Stimulated activated CD8-positive, alpha-beta memory T cell treated with anti-CD3 and anti-CD28 coated beads, Interleukin-4, amount 100 ng/mL, for 1 hour (primary cell): ENCODE measurements around the gene RNF123.

Source experiments
- DNase-seq, 2 donors: peaks; one replicate each; pipeline ENCODE4 v3.0.0-alpha.2; 2020; ENCODE audit warnings: low read depth in 2 of 2, low spot score in 1 of 2

The RNF123 gene

DNA sequence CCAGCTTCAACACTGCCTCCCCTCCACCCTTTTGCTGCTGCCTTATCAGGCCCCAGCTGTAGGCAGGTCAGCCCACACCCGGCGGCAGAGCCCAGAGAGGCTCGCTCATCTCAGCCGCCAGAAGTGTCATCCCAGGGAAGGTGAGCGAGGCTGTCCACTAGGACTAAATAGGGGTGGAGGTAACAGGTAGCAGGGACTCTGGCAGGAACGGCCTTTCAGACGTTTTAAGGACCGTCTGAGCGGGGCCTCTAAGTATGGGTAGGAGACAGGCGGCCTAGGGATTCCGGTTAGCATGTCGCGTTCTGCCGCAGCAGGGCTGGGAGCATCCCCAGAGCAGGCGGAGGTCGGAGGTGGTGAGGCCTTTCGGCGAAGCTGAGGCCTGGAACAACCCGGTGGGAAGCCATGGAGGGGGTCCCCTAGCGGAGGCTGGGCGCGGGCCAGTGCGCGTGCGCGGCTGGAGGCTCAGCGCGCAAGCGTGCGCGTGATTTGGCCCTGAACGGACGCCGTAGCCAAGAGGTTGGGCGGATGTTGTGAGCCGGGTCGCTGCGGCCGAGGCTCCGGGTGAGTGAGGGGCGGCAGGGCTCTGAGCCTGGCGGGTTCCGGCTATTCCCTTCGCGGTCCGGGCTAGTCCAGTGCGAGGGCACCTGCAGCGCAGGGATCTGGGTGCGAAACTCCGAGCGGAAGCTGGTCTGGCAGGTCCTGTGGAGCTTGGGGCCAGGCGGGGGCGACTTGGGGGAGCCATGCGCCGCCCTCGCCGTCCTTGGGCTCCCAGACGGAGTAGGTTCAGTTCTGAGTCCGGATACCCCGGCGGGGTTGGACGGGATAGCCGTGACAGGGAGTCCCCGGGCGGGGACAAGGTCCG lies at the start of gene RNF123, which contains the start of gene MST1:
TSS of gene RNF123 (plus strand) at position 512 of the 862 bp plus-strand sequence. CDS start 1,609 bp downstream, outside the sequence.
TSS of gene MST1 (minus strand) at position 429 of the 862 bp plus-strand sequence. CDS start 783 bp downstream, outside the sequence.
- peak; percentile 80 to 85 for DNase-seq

DNA sequence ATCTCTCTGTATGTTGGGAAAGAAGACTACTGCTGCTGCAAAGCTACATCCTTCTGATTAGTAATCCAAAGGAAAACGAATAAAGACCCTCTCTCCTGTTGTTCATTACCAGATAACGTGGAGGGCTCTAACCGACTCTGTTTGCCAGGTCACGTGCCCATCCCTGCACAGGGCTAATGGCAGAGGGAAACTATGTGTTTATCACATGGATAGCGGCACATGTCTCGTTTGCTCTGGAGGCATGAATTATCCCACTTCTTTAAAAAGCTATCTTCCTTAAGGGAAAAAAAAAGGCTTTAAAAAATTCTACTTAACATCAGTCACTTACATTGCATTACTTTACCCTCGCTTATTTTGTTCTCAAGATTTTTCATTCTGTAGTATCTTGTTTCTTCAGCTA lies 48.1 kb upstream of the RNF123 start:
- DNase-seq = no peak

DNA sequence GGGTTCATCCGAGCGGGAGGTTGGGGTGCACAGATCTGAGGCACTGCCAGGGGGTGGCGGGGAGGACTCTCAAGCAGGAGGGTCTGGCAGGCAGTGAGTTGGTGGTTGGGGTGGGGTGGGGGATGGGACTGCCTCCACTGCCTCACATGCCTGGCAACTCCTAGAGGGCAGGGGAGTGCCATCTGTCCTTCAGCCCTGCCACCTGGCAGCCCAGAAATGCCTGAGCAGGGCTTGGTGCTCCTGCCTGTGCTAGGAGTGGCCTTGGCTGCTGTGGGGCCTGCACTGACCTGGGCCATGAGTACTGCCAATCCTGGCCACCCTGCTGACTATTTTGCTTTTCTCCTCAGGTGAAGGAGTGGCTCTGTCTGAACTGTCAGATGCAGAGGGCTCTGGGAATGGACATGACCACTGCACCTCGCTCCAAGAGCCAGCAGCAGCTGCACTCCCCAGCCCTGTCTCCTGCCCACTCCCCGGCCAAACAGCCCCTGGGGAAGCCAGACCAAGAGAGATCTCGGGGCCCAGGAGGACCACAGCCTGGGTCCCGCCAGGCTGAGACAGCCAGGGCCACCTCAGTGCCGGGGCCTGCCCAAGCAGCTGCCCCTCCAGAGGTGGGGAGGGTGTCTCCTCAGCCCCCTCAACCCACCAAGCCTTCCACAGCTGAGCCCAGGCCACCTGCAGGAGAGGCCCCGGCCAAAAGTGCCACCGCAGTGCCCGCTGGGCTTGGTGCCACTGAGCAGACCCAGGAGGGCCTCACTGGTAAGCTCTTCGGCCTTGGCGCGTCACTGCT lies 47.2 kb upstream of the RNF123 start:
- DNase-seq = no peak

DNA sequence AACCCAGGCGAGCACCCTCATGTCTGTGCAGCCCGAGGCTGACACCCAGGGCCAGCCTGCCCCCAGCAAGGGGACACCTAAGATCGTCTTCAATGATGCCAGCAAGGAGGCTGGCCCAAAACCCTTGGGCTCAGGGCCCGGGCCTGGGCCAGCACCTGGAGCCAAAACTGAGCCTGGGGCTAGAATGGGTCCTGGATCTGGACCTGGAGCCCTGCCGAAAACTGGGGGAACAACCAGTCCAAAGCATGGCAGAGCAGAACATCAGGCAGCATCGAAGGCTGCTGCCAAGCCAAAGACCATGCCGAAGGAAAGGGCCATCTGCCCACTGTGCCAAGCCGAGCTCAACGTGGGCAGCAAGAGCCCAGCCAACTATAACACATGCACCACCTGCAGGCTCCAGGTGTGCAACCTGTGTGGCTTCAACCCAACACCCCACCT lies 46.6 kb upstream of the RNF123 start:
- no peak for DNase-seq

DNA sequence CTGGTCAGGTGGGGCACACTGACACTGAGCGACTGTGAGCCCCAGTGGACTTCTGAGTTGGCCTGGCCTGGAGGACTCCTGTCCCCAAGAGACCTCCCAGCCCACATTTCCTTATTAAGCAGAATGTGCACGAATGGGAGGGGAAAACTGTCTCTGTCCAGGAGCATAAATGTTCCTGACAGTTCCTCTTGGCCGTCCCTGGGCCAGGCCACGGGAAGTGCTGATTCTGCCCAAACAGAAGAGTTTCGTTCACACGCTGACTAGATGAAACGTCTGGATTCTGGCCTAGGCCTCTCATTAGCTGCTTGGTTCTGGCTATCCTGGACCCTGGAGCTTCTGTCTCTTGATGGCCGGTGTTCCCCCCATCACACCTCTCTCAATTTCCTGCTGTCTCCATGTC lies 44.7 kb upstream of the RNF123 start:
- DNase-seq = no peak

DNA sequence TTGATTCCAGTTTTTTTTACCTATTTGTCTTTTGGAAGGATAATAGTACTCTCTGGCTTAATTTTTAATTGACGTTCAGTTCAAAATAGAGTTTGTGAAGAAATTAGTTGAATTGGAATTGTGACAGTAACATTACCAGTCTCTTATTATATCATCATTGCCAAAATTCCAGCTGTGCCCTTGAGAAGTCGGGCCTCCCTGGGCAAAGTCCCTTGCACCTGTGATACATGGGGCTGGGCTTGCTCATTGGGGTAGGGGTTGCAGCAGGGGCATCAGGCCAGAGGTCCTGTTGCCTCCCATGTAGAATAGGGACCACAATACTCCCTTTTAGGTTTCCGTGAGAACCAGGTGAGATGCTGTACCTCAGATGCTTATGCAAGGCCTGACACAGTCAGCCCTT lies 43.1 kb upstream of the RNF123 start:
- no peak for DNase-seq

DNA sequence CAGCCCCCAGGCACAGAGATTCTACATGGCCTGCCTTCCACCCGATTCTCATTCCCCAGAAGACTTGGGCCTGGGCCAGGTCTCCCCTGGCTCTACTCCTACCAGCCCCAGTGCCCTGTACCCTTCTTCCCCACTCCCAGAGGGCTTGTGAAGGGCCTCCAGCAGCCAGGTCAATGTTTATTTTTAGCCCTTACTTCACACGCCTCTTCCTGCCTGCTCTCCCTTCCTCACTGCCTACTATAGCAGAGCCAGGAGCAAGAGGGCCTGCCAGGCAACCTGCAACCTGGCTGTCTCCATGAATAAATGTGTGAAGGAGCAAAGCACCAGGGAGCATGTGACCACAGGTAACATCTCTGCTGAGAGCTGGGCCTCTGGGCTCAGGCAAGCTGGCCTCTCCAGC lies 41.6 kb upstream of the RNF123 start:
- no peak for DNase-seq

DNA sequence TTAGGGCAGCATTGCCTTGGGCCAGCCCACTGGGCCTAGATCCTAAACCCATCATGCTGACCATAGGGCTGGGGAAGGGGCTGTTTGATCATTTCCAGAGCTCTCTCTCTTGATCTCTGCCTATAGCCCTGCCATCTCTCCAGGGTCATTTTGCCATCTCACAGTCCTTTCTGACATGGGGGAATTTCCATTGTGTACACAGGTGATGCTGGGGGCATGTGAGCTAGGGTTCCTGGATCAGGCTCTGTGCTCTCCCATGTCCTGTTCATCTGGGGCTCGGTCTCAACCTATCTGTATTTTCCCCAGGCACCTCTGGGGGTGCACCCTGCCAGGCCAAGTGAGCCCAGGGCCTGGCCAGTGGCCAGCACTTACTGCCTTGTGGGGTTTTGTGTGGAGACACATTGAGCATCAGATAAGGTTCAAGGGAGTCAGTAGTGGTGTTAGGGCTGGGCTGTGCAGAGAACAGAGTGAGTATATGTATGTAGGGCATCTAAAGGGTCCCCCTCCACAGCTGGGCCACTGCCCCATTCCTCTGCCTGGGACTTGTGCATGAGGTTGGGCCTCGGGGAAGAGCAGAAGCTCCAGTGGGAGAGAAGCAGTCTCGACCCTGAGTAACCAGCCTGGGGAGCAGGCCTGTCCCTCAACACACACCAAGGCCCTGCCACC lies 40.9 kb upstream of the RNF123 start:
- DNase-seq = no peak

DNA sequence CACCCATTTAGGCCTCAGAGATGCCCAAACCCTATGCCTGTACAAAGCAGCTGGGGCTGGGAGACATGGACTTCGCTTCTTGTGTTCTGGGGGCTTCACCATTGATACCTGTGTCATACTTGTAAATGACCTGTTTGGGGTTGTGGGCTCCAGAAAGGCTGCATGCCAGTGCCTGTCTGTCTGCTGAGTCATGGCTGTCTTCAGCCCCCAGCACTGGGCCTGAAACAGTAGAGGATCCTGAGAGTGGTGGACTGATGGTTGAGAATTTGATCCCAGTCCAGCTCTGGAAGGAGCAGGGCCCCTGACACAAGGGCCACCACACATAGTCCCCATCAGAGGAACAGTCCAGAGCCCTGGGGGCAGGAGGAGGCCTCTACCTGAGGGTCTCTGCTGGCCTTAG lies 39.8 kb upstream of the RNF123 start:
- no peak for DNase-seq

DNA sequence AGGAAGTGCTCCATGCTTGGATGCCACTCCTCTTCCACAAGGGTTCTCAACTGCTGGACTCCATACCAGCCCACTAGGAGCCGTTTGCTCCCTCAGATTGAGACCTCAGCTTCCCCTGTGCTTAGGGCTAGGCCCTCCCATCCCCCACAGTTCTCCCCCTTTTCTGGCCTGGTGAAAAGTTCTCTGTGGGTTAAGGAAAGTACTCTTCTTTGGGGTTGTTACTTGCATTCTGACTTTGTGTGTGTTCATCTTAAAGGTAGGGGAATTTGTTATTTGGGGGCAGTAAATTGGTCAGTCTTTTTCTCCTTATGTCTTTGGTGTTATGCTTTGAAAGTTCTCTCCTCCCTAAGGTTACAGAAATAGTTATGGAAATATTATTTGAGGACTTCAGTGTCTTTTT lies 39.2 kb upstream of the RNF123 start:
- DNase-seq = no peak

DNA sequence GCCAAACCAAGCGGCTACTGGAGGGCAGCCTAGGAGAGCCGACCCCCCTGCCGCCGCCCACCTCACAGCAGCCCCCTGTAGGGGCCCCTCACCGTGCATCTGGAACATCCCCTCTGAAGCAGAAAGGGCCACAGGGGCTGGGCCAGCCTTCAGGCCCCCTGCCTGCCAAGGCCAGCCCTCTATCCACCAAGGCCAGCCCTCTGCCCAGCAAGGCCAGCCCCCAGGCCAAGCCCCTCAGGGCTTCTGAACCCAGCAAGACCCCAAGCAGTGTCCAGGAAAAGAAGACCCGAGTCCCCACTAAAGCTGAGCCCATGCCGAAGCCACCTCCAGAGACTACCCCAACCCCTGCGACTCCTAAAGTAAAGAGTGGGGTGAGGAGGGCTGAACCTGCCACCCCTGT lies 38.7 kb upstream of the RNF123 start:
- no peak for DNase-seq

DNA sequence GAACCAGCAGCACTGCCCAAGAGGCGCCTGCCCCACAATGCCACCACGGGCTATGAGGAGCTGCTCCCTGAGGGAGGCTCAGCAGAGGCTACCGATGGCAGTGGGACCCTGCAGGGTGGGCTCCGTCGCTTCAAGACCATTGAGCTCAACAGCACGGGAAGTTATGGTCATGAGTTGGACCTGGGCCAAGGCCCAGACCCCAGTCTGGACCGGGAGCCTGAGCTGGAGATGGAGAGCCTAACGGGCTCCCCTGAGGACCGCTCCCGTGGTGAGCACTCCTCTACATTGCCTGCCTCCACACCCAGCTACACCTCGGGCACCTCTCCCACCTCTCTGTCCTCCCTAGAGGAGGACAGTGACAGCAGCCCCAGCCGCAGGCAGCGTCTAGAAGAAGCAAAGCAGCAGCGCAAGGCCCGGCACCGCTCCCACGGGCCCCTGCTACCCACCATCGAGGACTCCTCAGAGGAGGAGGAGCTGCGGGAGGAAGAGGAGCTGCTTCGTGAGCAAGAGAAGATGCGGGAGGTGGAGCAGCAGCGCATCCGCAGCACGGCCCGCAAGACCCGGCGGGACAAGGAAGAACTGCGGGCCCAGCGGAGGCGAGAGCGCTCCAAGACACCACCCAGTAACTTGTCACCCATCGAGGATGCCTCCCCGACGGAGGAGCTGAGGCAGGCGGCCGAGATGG lies 37.0 kb upstream of the RNF123 start:
- no peak for DNase-seq

DNA sequence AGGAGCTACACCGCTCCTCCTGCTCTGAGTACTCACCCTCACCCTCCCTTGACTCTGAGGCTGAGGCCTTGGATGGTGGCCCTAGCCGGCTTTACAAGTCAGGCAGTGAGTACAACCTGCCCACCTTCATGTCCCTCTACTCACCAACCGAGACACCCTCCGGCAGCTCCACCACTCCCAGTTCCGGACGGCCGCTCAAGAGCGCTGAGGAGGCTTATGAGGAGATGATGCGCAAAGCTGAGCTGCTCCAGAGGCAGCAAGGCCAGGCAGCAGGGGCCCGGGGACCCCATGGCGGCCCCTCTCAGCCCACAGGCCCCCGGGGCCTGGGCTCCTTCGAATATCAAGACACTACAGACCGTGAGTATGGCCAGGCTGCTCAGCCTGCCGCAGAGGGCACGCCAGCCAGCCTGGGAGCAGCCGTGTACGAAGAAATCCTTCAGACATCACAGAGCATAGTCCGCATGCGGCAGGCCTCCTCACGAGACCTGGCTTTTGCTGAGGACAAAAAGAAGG lies 36.4 kb upstream of the RNF123 start:
- DNase-seq = no peak

DNA sequence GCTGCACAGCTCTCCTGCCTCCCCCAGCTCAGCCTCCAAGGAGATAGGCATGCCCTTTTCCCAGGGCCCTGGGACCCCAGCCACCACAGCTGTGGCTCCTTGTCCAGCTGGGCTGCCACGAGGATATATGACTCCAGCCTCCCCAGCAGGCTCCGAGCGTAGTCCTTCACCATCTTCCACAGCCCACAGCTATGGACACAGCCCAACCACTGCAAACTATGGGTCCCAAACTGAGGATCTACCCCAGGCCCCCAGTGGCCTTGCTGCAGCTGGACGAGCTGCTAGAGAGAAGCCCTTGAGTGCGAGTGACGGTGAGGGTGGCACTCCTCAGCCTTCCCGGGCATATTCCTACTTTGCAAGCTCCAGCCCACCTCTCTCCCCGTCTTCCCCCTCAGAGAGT lies 35.7 kb upstream of the RNF123 start:
- no peak for DNase-seq

DNA sequence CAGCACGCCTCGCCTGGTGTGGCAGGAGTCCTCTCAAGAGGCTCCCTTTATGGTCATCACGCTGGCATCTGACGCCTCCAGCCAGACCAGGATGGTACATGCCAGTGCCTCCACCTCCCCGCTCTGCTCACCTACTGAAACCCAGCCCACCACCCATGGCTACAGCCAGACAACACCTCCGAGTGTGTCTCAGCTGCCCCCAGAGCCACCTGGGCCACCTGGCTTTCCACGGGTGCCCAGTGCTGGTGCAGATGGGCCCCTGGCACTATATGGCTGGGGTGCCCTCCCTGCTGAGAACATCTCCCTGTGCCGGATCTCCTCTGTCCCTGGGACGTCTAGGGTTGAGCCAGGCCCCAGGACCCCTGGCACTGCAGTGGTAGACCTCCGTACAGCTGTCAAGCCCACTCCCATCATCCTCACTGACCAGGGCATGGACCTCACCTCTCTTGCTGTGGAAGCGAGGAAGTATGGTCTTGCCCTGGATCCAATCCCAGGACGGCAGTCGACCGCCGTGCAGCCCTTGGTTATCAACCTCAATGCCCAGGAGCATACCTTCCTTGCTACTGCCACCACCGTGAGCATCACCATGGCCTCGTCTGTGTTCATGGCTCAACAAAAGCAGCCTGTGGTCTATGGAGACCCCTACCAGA lies 35.1 kb upstream of the RNF123 start:
- no peak for DNase-seq

DNA sequence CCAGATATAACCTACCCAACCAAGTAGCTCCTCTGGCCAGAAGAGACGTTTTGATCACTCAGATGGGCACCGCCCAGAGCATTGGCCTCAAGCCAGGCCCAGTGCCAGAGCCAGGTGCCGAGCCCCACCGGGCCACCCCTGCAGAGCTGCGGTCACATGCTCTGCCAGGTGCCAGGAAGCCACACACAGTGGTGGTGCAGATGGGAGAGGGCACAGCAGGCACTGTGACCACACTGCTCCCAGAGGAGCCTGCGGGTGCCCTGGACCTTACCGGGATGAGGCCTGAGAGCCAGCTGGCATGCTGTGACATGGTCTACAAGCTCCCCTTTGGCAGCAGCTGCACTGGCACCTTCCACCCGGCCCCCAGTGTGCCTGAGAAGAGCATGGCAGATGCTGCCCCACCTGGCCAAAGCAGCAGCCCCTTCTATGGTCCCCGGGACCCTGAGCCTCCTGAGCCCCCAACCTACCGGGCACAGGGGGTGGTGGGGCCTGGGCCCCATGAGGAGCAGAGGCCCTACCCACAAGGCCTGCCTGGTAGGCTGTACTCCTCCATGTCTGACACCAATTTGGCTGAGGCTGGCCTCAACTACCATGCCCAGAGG lies 34.3 kb upstream of the RNF123 start:
- no peak for DNase-seq

DNA sequence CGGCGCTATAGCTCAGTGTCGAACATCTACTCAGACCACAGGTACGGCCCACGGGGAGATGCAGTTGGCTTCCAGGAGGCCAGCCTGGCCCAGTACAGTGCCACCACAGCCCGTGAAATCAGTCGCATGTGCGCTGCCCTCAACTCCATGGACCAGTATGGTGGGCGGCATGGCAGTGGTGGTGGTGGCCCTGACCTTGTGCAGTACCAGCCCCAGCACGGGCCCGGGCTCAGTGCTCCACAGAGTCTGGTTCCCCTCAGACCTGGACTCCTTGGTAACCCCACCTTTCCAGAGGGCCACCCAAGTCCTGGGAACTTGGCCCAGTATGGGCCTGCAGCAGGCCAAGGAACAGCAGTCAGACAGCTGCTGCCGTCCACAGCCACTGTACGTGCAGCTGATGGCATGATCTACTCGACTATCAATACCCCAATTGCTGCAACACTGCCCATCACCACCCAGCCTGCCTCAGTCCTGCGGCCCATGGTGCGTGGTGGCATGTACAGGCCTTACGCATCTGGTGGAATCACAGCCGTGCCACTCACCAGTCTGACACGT lies 33.5 kb upstream of the RNF123 start:
- DNase-seq = no peak

DNA sequence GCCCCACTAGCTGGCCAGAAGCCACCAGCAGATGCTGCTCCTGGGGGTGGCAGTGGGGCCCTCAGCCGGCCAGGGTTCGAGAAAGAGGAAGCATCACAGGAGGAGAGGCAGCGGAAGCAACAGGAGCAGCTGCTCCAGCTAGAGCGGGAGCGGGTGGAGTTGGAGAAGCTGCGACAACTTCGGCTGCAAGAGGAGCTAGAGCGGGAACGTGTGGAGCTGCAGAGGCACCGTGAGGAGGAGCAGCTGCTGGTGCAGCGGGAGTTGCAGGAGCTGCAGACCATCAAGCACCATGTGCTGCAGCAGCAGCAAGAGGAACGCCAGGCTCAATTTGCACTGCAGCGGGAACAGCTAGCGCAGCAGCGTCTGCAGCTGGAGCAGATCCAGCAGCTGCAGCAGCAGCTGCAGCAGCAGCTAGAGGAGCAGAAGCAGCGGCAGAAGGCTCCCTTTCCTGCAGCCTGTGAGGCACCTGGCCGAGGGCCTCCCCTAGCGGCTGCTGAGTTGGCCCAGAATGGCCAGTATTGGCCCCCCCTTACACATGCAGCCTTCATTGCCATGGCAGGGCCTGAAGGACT lies 32.7 kb upstream of the RNF123 start:
- DNase-seq = no peak

DNA sequence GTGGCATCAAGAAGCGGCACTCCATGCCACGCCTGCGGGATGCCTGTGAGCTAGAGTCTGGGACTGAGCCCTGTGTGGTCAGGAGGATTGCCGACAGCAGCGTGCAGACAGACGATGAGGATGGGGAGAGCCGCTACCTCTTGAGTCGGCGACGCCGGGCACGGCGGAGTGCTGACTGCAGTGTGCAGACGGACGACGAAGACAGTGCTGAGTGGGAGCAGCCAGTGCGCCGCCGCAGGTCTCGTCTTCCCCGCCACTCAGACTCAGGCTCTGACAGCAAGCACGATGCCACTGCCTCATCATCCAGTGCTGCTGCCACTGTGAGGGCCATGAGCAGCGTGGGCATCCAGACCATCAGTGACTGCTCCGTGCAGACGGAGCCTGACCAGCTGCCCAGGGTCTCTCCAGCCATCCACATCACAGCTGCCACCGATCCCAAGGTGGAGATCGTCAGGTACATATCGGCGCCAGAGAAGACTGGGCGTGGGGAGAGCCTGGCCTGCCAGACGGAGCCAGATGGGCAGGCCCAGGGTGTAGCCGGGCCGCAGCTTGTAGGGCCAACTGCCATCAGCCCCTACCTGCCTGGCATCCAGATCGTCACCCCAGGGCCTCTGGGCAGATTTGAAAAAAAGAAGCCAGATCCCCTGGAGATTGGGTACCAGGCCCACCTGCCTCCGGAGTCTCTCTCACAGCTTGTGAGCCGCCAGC lies 32.0 kb upstream of the RNF123 start:
- no peak for DNase-seq
